WTC11 (cell line): ENCODE measurements around the gene HOMEZ. TPM values are rescaled to one million over a fixed set of nuclear protein-coding genes. Genes with fewer than 3 reads are reported as not detected.
"Not testable (repeated sequence)": the region's sequence is repeated elsewhere in the genome, so short reads cannot be mapped to it uniquely, and the experiment has no call there.

Experiments used
- ATAC-seq: fragments of 200-7000 bp; cut with Tn5 transposase; 2 replicates; pipeline ENCODE4 v1.10.0; 2021; ENCODE audit warnings: mild to moderate bottlenecking, moderate library complexity
- CTCF ChIA-PET: fragments of 300-600 bp; sonication (Branson Sonifier 250); formaldehyde crosslinking; loops from one replicate; lab custom pipeline; 2021; ENCODE audit warnings: antibody characterized with exemption; lab: Charles Lee
- POLR2A ChIA-PET: fragments of 350-600 bp; sonication (Branson Sonifier 250); formaldehyde crosslinking; loops from one replicate; lab custom pipeline; 2021; ENCODE audit warnings: antibody characterized with exemption; lab: Charles Lee
- DNase-seq: peaks from one replicate; pipeline ENCODE4 v3.0.0; 2021; ENCODE audit warnings: low spot score
- H3K27ac Mint-ChIP-seq: 2 replicates; pipeline ENCODE4 v1.8.0; 2021; ENCODE audit warnings: mixed read lengths
- H3K27me3 Mint-ChIP-seq: 2 replicates; pipeline ENCODE4 v1.8.0; 2021; ENCODE audit warnings: low read depth, mild to moderate bottlenecking, moderate library complexity, mixed read lengths
- H3K36me3 Mint-ChIP-seq: 2 replicates; pipeline ENCODE4 v1.8.0; 2021; ENCODE audit warnings: mixed read lengths
- H3K4me1 Mint-ChIP-seq: 2 replicates; pipeline ENCODE4 v1.8.0; 2022; ENCODE audit warnings: mixed read lengths
- H3K4me3 Mint-ChIP-seq: 2 replicates; pipeline ENCODE4 v1.8.0; 2021; ENCODE audit warnings: mild to moderate bottlenecking, moderate library complexity, mixed read lengths
- H3K9me3 Mint-ChIP-seq: 2 replicates; pipeline ENCODE4 v1.8.0; 2021; ENCODE audit warnings: mixed read lengths
- E2F1 ChIP-seq: sonication (generic); formaldehyde crosslinking; IDR thresholded peaks from 2 replicates; pipeline ENCODE4 v1.8.0; 2022; ENCODE audit warnings: mild to moderate bottlenecking, missing genetic modification reagents
- ELF4 ChIP-seq: sonication (generic); formaldehyde crosslinking; IDR thresholded peaks from 2 replicates; pipeline ENCODE4 v1.8.1; 2022; ENCODE audit warnings: low read depth, mild to moderate bottlenecking, moderate library complexity, missing genetic modification reagents
- FOXJ3 ChIP-seq: sonication (generic); formaldehyde crosslinking; IDR thresholded peaks from 2 replicates; pipeline ENCODE4 v1.9.0; 2021; ENCODE audit warnings: missing genetic modification reagents, mild to moderate bottlenecking, borderline replicate concordance
- FOXP4 ChIP-seq: sonication (generic); formaldehyde crosslinking; IDR thresholded peaks from 2 replicates; pipeline ENCODE4 v1.8.0; 2022; ENCODE audit warnings: mild to moderate bottlenecking, missing genetic modification reagents
- GTF2I ChIP-seq: fragments of 250-450 bp; sonication (Bioruptor Pico); conservative IDR thresholded peaks from 2 replicates; pipeline ENCODE4 v1.4.0; 2021; ENCODE audit warnings: mild to moderate bottlenecking
- HMGA2 ChIP-seq: fragments of 250-450 bp; sonication (Bioruptor Pico); IDR thresholded peaks from 2 replicates; pipeline ENCODE4 v1.4.0; 2021; ENCODE audit warnings: mild to moderate bottlenecking, moderate library complexity
- MLX ChIP-seq: sonication (generic); formaldehyde crosslinking; IDR thresholded peaks from 2 replicates; pipeline ENCODE4 v1.8.1; 2023; ENCODE audit warnings: mild to moderate bottlenecking, missing genetic modification reagents, moderate library complexity
- MXD4 ChIP-seq: fragments of 250-450 bp; sonication (Bioruptor Pico); IDR thresholded peaks from 2 replicates; pipeline ENCODE4 v1.8.0; 2021; ENCODE audit warnings: mild to moderate bottlenecking, moderate library complexity, borderline replicate concordance
- MYBL2 ChIP-seq: sonication (generic); formaldehyde crosslinking; IDR thresholded peaks from 2 replicates; pipeline ENCODE4 v1.8.1; 2023; ENCODE audit warnings: mild to moderate bottlenecking, moderate library complexity, missing genetic modification reagents
- NR3C1 ChIP-seq: sonication (generic); formaldehyde crosslinking; conservative IDR thresholded peaks from 2 replicates; pipeline ENCODE4 v1.8.1; 2023; ENCODE audit warnings: low read depth, mild to moderate bottlenecking, missing genetic modification reagents
- PREB ChIP-seq: sonication (generic); formaldehyde crosslinking; IDR thresholded peaks from 2 replicates; pipeline ENCODE4 v1.8.1; 2022; ENCODE audit warnings: mild to moderate bottlenecking, missing genetic modification reagents, moderate library complexity, borderline replicate concordance
- PRRX2 ChIP-seq: fragments of 250-450 bp; sonication (Bioruptor Pico); IDR thresholded peaks from 2 replicates; pipeline ENCODE4 v1.8.0; 2021; ENCODE audit warnings: mild to moderate bottlenecking
- ZNF219 ChIP-seq: sonication (generic); formaldehyde crosslinking; IDR thresholded peaks from 2 replicates; pipeline ENCODE4 v1.8.0; 2023; ENCODE audit warnings: missing genetic modification reagents, mild to moderate bottlenecking, borderline replicate concordance
- ZNF232 ChIP-seq: sonication (generic); formaldehyde crosslinking; IDR thresholded peaks from 2 replicates; pipeline ENCODE4 v1.8.0; 2022; ENCODE audit warnings: mild to moderate bottlenecking, missing genetic modification reagents
- ZNF396 ChIP-seq: fragments of 250-450 bp; sonication (Bioruptor Pico); IDR thresholded peaks from 2 replicates; pipeline ENCODE4 v1.8.0; 2021; ENCODE audit warnings: mild to moderate bottlenecking, moderate library complexity, borderline replicate concordance
- ZNF423 ChIP-seq: fragments of 250-450 bp; sonication (Bioruptor Pico); IDR thresholded peaks from 2 replicates; pipeline ENCODE4 v2.1.2; 2022; ENCODE audit warnings: mild to moderate bottlenecking, moderate library complexity
- ZNF425 ChIP-seq: fragments of 250-450 bp; sonication (Bioruptor Pico); conservative IDR thresholded peaks from 2 replicates; pipeline ENCODE4 v1.9.0; 2021; ENCODE audit warnings: mild to moderate bottlenecking
- total RNA-seq: library from RNA; stranded (reverse); gene quantifications from 3 replicates; pipeline ENCODE4 v1.2.3, GENCODE V29; 2021
- TF ChIP-seq, protein P1 (sequence below): fragments of 250-450 bp; sonication (Bioruptor Pico); IDR thresholded peaks from 2 replicates; pipeline ENCODE4 v1.9.0; 2021; ENCODE audit warnings: mild to moderate bottlenecking

HOMEZ gene
- total RNA-seq, 1 experiment from 2014 or later, result 10.7 TPM

DNA sequence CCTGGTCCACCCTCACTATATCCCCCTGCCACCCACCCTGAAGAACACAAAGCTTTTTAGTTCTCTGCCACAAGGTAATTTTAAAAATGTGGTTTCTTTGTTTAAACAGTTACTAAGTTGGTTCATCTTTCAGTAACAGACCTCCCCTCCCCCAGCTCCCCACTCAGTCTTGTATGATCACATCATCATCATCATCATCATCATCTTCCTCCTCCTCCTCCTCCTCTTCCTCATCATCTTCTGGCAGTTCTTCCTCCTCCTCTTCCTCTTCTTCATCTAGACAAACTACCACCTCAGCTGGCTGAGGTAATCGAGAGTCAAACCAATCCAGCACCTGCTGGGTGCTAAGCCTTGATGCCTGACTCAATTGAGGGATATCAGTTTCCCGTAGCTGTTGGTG, 10.5 kb downstream of the HOMEZ start:
- no peak for DNase-seq
- POLR2A ChIA-PET, result no interaction called here
- Mint-ChIP-seq H3K4me3 (no peak overlapping the region), H3K27ac (no peak overlapping the region), H3K27me3 (peaks cover 98% of the 10 kb centered on the region), H3K9me3 (no peaks in the 10 kb centered on the region)
- CTCF ChIA-PET, result interaction anchor here (0.9 to 1.6 kb wide), 3 partner anchors 11 to 155 kb away, joined by 3 to 5 read pairs (median 4); partner anchors contain the start of gene HOMEZ
- no peak for TF ChIP-seq NR3C1
- TF ChIP-seq ZNF232 (CRISPR knock-in tag), result no peak
- no peak for TF ChIP-seq ZNF423 (CRISPR knock-in tag)
- no peak for TF ChIP-seq MYBL2 (CRISPR knock-in tag)
- no peak for TF ChIP-seq ZNF396 (CRISPR knock-in tag)
- no peak for TF ChIP-seq MXD4 (CRISPR knock-in tag)
- TF ChIP-seq, protein P1, sequence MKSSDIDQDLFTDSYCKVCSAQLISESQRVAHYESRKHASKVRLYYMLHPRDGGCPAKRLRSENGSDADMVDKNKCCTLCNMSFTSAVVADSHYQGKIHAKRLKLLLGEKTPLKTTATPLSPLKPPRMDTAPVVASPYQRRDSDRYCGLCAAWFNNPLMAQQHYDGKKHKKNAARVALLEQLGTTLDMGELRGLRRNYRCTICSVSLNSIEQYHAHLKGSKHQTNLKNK (CRISPR knock-in tag), result no peak
- TF ChIP-seq, all 79 proteins: peak for 0
- ATAC-seq, result no peak
- Mint-ChIP-seq H3K4me1 (peaks cover 13% of the 10 kb centered on the region), H3K36me3 (no peaks in the 10 kb centered on the region)

GRCh38 chr14:23269193-23269592, 16.7 kb downstream of the HOMEZ start:
- H3K27ac Mint-ChIP-seq, result no peak overlapping the region
- H3K27me3 Mint-ChIP-seq, result peaks cover 95% of the 10 kb centered on the region
- no peaks in the 10 kb centered on the region for H3K4me1 Mint-ChIP-seq
- no peaks in the 10 kb centered on the region for H3K36me3 Mint-ChIP-seq
- CTCF ChIA-PET, result interaction anchor here (1.2 to 1.5 kb wide), 2 partner anchors 20 to 25 kb away, joined by 3 to 4 read pairs; no protein-coding TSS in a partner anchor
- H3K4me3 Mint-ChIP-seq, result no peak overlapping the region
- ATAC-seq (no peak), DNase-seq (no peak)
- POLR2A ChIA-PET, result no interaction called here
- TF ChIP-seq NR3C1 (no peak), ELF4 (CRISPR knock-in tag) (no peak), ZNF396 (CRISPR knock-in tag) (no peak), ZNF219 (CRISPR knock-in tag) (no peak), ZNF425 (CRISPR knock-in tag) (no peak), PRRX2 (CRISPR knock-in tag) (no peak), E2F1 (no peak), PREB (CRISPR knock-in tag) (no peak), FOXP4 (CRISPR knock-in tag) (no peak), ZNF232 (CRISPR knock-in tag) (no peak), HMGA2 (no peak), MLX (no peak), GTF2I (CRISPR knock-in tag) (no peak), FOXJ3 (CRISPR knock-in tag) (no peak)
- H3K9me3 Mint-ChIP-seq, result no peaks in the 10 kb centered on the region

DNA sequence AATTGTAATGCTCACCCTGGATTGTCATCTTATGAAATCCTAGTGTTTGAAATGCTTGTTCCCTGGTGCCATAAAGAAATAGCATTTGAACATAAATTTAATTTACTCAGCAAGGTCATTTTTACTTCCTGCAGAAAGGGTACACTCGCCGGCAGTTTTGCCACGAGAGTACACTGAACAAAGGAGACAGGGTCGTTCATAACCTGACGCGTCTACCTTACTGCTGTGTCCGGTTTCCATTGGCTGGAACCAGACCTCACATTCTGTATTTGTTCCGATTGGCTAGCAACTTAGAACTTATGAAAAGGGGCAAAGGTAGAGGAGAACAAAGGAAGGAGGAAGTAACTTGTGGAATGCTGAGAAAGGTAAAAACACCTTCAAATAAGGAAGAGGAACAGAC, 25.1 kb downstream of the HOMEZ start:
- not testable (repeated sequence) for H3K27ac Mint-ChIP-seq, ATAC-seq
- POLR2A ChIA-PET, result interaction anchor here (0.6 kb wide), 1 partner anchor 143 kb away, joined by 3 read pairs; no protein-coding TSS in a partner anchor

More for the DNA sequence above, 25.1 kb downstream of the HOMEZ start:
- H3K4me3 Mint-ChIP-seq, H3K9me3 Mint-ChIP-seq, H3K36me3 Mint-ChIP-seq, DNase-seq: not testable (repeated sequence)
- CTCF ChIA-PET, result interaction anchor here (0.8 to 1.5 kb wide), 5 partner anchors 33 to 140 kb away, joined by 3 to 9 read pairs (median 4); no protein-coding TSS in a partner anchor
- Mint-ChIP-seq H3K4me1 (peaks cover 18% of the 10 kb centered on the region), H3K27me3 (peaks cover 29% of the 10 kb centered on the region)
